ENCODE data around the gene ORC6.
"Not testable (repeated sequence)": the region's sequence is repeated elsewhere in the genome, so short reads cannot be mapped to it uniquely, and the experiment has no call there.

Gene ORC6, protein sequence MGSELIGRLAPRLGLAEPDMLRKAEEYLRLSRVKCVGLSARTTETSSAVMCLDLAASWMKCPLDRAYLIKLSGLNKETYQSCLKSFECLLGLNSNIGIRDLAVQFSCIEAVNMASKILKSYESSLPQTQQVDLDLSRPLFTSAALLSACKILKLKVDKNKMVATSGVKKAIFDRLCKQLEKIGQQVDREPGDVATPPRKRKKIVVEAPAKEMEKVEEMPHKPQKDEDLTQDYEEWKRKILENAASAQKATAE

DNA sequence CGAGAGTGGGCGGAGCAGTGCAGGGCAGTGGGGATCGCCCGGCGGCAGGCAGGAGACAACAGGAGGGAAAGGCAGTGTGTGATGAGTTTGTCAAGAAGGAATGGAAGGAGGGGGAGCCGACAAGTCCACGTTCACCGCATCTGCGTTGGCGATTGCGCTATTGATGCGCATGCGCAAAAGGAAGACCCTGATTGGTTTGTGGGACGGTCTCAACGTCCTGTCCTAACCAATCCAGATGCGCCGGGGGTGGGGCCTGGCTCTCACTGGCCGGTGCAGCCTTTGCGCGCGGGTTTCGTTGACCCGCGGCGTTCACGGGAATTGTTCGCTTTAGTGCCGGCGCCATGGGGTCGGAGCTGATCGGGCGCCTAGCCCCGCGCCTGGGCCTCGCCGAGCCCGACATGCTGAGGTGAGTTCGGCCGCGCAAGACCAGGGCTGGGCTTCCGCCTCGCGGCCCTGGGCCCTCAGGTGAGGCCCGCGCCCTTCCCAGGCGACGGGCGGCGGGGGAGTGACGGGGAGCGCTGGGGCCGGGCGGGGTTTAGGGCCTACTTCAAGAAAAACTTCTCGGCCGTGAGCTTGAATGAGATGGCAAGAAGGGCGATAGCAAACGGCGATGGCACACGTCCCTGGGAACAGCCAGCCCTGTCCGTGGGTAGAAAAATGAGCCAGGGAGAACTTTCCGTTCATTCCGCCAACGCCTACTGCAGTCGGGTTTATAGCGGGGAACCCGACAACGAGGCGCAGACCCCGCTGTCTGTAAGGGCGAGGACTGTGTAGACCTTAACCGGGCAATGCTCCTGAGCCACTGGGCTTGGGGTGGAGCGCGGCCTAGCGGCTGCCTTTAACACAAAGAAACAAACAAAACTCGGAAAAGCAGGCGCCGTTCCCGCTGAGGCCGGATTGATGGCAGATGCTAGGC is at the start of gene ORC6:
Gene ORC6, plus strand, starts transcription at position 295 of the 916 bp plus-strand sequence. Its CDS starts 47 bp downstream, at position 342.
- DNase-seq (ENCODE audit: low spot score), result peak; percentile 83

DNA sequence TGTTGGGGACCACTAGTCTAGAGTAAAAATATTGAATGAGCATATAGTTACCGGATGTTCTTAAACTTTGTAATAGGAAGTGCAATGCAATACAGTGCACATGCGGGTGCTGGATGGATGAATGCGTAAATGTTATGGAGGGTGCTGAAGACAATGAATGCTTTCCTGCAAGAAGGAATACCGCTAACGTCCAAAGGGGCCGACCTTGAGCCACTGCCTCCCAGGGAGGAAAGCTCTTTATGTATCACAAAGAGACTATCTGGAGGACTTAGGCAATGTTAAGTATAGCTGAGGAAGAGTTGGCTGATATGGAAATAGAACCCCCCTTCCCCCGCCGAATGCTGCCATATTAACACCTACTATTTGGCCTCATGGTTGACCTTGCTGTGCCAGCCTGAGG is 40.8 kb upstream of the ORC6 start:
- no peak for DNase-seq (ENCODE audit: low spot score)

DNA sequence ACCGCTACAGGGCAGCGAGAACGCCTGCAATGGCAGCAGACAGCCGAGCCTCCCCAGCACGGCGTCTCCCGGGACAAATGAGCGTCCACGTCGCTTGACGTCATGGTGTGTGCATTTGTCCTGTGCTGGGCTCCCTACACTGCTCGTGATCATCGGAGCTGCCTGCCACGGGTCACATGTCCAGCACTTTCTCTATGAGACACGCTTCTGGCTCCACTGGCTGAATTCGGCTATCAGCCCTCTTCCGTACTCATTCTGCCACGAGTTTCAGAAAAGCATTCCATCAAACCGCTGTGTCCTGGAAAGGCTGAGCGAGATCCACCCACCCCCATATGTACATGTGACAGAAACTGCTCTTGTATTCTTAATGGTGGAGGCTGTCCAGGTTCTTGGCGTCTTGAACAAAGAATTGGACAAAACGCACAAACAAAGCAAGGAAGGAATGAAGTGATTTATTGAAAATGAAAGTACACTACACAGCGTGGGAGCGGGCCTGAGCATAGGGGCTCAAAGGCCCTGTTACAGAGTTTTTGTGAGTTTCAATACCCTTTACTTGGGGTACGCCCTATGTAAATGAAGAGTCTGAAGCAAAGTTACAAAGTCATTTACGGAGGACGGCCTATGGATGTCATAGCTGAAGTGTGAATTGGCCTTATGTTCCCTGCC is 39.7 kb upstream of the ORC6 start:
- peak; percentile 50 for DNase-seq (ENCODE audit: low spot score)

GRCh38 chr16:46650254-46650623 is 39.2 kb upstream of the ORC6 start:
- DNase-seq (ENCODE audit: low spot score), result no peak

DNA sequence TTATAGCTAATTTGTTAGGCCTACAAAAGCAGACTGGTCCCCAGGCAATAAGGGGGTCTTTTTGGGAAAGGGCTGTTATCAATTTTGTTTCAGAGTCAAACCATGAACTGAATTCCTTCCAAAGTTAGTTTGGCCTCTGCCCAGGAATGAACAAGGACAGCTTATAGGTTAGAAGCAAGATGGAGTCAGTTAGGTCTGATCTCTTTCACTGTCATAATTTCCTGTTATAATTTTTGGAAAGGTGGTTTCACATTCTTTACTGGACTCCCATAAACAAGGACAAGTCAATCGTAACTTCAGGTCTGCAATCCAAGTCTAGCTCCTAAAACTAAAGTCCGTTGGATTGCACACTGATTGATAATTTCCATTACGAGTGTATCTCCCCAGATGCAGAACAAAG is 38.2 kb upstream of the ORC6 start:
- no peak for DNase-seq (ENCODE audit: low spot score)

GRCh38 chr16:46658925-46659324 is 30.5 kb upstream of the ORC6 start:
- DNase-seq (ENCODE audit: low spot score), result no peak

DNA sequence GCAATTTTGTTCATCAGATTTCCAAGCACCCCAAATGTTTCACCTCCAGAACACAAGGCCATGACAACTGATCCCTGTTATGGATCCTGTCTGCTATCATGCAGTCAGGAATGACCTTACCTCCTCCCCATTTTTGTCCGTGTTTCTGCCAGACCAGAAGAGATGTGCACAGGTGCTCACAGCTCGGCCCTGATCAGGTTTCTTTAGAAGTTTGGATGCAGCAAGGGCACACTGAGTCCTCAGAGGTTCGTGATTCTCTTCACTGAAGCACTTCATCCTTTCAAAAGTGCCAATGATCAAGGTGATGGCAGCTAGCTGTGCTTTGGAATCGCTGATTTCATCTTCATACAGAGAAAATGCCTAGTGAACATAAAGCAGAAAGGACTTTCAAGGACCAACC is 27.3 kb upstream of the ORC6 start:
- no peak for DNase-seq (ENCODE audit: low spot score)

DNA sequence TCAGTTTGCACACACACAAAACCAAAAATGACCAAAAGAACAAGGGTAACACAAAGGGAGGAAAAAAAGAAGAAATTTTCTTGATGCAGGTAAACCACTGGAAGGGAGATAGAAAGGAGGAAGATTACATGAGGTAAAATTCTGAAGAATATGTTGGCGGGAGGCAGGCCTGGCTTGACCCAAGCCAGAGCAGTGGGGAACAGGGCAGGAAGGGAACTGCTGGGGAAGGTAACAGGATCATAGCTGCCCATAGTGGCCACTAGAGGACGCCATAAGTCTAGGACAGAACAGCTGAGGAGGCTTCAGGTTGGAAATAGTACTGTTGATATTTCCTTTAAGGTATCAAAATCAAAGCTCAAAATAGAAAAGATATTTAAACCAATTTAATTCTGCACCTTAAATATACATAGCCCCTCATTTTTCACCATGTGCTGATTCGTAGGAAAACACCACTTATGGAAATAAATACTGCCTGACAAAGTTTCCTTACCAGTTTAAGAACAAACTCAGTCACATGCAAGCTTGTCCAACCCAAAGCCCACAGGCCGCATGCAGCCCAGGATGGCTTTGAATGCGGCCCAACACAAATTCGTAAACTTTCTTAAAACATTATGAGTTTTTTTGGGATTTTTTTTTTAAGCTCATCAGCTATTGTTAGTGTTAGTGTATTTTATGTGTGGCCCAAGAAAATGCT is 16.0 kb upstream of the ORC6 start:
- DNase-seq (ENCODE audit: low spot score), result peak; percentile 64

GRCh38 chr16:46677943-46678342 is 11.5 kb upstream of the ORC6 start:
- not testable (repeated sequence) for DNase-seq (ENCODE audit: low spot score)

- DNase-seq (ENCODE audit: low spot score), result not testable (repeated sequence)
Observed at GRCh38 chr16:46681867-46682266, 7.6 kb upstream of the ORC6 start.

- no peak for DNase-seq (ENCODE audit: low spot score)
Observed at GRCh38 chr16:46686815-46687473, 2.5 kb upstream of the ORC6 start.

GRCh38 chr16:46687486-46687885 is 2.0 kb upstream of the ORC6 start:
- DNase-seq (ENCODE audit: low spot score), result no peak

GRCh38 chr16:46688101-46688653 is 1.3 kb upstream of the ORC6 start:
- no peak for DNase-seq (ENCODE audit: low spot score)

- peak; percentile 90 for DNase-seq (ENCODE audit: low spot score)
Observed at GRCh38 chr16:46688654-46689364, 650 bp upstream of the ORC6 start, which contains the start of gene VPS35. Gene VPS35, minus strand, starts transcription at chr16:46689178. Its CDS starts 45 bp downstream, at chr16:46689133.

GRCh38 chr16:46690281-46691178 is 1.1 kb downstream of the ORC6 start:
- no peak for DNase-seq (ENCODE audit: low spot score)

DNA sequence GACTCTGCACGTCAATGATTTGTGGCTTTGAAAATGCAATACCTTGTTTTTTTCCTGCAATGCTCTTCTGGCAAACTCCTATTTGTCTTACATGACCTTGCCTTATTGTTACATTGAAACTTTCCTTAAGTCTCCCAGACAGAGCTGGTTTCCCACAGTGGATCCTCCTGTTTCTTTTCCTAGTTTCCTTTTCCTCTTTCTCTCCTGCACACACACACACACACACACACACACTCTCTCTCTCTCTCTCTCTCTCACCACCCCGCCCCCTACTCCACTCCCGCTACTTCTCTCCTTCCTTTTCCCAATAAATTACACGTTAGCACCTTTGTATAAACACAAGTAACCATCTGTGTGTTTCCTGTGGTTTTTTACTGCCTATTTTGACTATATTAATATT is 2.3 kb downstream of the ORC6 start:
- no peak for DNase-seq (ENCODE audit: low spot score)

DNA sequence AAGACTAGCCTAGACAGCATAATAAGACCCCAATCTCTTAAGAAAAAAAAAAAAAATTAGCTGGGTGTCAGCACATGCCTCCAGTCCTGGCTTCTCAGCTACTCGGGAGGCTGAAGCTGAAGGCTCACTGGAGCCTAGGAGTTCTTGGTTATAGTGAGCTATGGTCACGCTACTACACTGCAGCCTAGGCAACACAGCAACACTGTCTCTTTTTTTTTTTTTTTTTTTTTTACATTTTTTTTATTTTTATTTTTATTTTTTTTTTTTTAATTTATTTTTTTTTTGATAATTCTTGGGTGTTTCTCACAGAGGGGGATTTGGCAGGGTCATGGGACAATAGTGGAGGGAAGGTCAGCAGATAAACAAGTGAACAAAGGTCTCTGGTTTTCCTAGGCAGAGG is 4.1 kb downstream of the ORC6 start:
- DNase-seq (ENCODE audit: low spot score), result no peak

DNA sequence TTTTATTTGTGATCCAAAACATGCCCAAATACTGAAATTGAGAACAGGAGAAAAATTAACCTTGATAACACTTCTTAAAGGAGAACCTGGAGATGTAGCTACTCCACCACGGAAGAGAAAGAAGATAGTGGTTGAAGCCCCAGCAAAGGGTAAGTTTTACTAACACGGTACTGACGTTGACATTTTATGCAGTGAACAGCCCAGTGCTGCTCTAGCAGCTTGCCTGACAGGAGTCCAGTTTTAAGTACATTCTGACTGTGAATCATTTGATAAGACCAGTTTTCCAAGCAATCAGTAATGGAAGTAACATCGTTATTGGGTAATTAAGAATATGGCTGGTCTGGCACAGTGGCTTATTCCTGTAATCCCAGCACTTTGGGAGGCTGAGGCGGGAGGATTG is 6.5 kb downstream of the ORC6 start:
- no peak for DNase-seq (ENCODE audit: low spot score)

- no peak for DNase-seq (ENCODE audit: low spot score)
Observed at GRCh38 chr16:46696957-46697356, 7.5 kb downstream of the ORC6 start.

DNA sequence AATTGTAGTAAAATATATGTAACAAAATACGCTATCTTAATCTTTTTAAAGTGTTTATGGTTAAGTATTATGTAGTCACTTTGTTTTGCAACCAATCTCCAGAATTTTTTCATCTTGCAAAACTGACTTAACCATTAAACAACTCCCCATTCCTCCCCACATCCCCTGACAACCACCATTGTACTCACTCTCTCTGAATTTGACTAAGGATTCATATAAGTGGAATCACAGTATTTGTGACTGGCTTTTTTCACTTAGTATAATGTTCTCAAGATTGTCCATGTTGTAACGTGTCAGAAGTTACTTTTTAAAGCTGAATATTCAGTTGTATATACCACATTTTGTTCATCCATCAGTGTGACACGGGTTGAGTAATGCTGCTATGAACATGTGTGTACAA is 10.6 kb downstream of the ORC6 start:
- no peak for DNase-seq (ENCODE audit: low spot score)

All from COLO829 (cell line).